Uterus (tissue), 4 donors: ENCODE measurements around the gene RASGRP1. TPM values are rescaled to one million over a fixed set of nuclear protein-coding genes. Genes with fewer than 3 reads are reported as not detected.

Source experiments
- DNase-seq, 2 donors: peaks; one replicate each; pipeline ENCODE4 v3.0.0-alpha.2; 2019 to 2020
- H3K27ac ChIP-seq, 2 donors: fragments of 200-600 bp; sonication (generic); 1 replicate in 1 of 2; 2 replicates in 1 of 2; pipeline ENCODE4 v1.5.1; 2016 to 2018
- H3K27me3 ChIP-seq, 2 donors: fragments of 200-600 bp; sonication (generic); one replicate each; pipeline ENCODE4 v1.5.1; 2018 to 2019; ENCODE audit warnings: control low read depth in 1 of 2
- H3K36me3 ChIP-seq, 2 donors: fragments of 200-600 bp; sonication (generic); one replicate each; pipeline ENCODE4 v1.5.1; 2019; ENCODE audit warnings: control low read depth in 1 of 2
- H3K4me1 ChIP-seq, 2 donors: fragments of 200-600 bp; sonication (generic); one replicate each; pipeline ENCODE4 v1.5.1; 2018 to 2019; ENCODE audit warnings: control low read depth in 1 of 2
- H3K4me3 ChIP-seq, 2 donors: fragments of 200-600 bp; sonication (generic); 1 replicate in 1 of 2; 2 replicates in 1 of 2; pipeline ENCODE4 v1.5.1; 2018 to 2019; ENCODE audit warnings: mild to moderate bottlenecking in 1 of 2
- H3K9me3 ChIP-seq, 2 donors: fragments of 200-600 bp; sonication (generic); one replicate each; pipeline ENCODE4 v1.5.1; 2019; ENCODE audit warnings: control low read depth in 1 of 2
- CTCF ChIP-seq, 4 experiments: fragments of 200-600 bp in 2 of 4; fragments of 450-650 bp in 2 of 4; sonication (generic) in 2 of 4; IDR thresholded peaks; one replicate each; pipeline ENCODE4 v1.5.1; 2016 to 2019; ENCODE audit warnings: antibody characterized with exemption in 4 of 4, mild to moderate bottlenecking in 2 of 4, moderate library complexity in 1 of 4
- POLR2A ChIP-seq, 2 donors: fragments of 450-650 bp; IDR thresholded peaks; one replicate each; pipeline ENCODE4 v1.6.1; 2016; ENCODE audit warnings: antibody characterized with exemption in 2 of 2, mild to moderate bottlenecking in 1 of 2, moderate library complexity in 1 of 2
- intact Hi-C: fragments of 100-400 bp; cut with DNase I; formaldehyde crosslinking; loops from one replicate; pipeline ENCODE4 v1.15.1; 2023; ENCODE audit warnings: low total_unique reads
- total RNA-seq, 4 donors: library from RNA; depleted of rRNA in 3 of 4; stranded (reverse); fragments of >200 nt in 3 of 4; gene quantifications; one replicate each; pipeline versions ENCODE4 v1.1.0 to v1.2.4, GENCODE V29; 2014 to 2023
- donor health status: DM: yes; HTN: yes; CAD: no.

RASGRP1 gene
- total RNA-seq, 4 donors from 2014 or later = under 0.01 to 0.82 (median 0.48) TPM; not detected in 1

DNA sequence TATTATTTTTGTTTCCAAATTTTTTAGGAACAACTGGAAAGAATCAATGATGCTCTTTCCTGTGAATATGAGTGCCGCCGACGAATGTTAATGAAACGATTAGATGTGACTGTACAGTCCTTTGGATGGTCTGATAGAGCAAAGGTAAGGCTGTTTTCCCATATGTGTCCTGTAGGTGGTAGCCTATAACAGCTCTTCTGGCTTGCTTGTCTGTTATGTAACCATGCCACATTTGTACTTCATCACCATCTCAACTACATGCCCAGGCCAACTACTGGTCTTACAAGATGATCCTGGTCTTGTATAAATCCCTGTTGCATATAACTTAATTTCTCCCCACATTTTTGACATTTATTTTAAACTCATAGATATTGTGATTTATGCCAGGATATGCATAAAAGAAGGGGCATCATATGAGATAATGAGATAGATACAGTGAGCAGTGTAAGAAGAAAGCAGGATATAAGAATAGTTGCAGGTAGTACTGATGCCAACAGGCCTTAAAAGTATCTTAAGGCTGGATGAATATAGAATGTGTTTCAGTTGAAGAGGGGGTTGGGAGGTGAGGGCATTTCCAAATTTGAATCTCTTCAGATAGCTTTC is 90.4 kb downstream of the RASGRP1 start:
- no peaks in the 10 kb centered on the region for H3K36me3 ChIP-seq
- no peak for DNase-seq
- H3K4me1 ChIP-seq = no peaks in the 10 kb centered on the region
- TF ChIP-seq CTCF (IDR thresholded peaks at IDR 0.05) (peak; percentile 16 to 47 (median 29)), POLR2A (IDR thresholded peaks at IDR 0.05) (no peak)
- H3K27me3 ChIP-seq = no peaks in the 10 kb centered on the region
- intact Hi-C loops = no loop called here
- no peak overlapping the region for H3K27ac ChIP-seq
- no peaks in the 10 kb centered on the region for H3K9me3 ChIP-seq
- no peak overlapping the region for H3K4me3 ChIP-seq

DNA sequence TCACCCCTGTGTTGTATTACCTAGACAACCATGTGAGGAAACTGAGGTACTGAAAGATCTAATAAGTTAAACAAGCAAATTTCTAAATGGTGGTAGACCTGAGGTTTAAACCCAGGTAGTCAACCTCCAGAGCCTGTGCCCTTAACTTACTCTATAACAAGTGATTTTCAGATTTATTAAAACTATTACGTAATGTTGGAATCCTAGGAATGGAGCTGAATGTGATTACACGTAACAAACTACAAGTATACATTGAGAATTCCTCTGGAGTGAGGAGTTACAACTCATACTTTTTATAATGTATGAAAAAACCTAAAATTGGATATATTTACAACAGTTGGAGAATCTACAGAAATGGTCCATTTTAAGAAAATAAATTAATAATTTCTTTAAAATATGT is 92.6 kb downstream of the RASGRP1 start:
- H3K9me3 ChIP-seq = no peaks in the 10 kb centered on the region
- DNase-seq = no peak
- H3K27ac ChIP-seq = no peak overlapping the region
- H3K27me3 ChIP-seq = no peaks in the 10 kb centered on the region
- H3K4me1 ChIP-seq = no peaks in the 10 kb centered on the region
- no peaks in the 10 kb centered on the region for H3K36me3 ChIP-seq
- H3K4me3 ChIP-seq = no peak overlapping the region
- TF ChIP-seq POLR2A (IDR thresholded peaks at IDR 0.05) (no peak), CTCF (IDR thresholded peaks at IDR 0.05) (no peak)
- intact Hi-C loops = no loop called here

- Histone ChIP-seq H3K4me3 (no peak overlapping the region), H3K4me1 (no peaks in the 10 kb centered on the region), H3K36me3 (no peaks in the 10 kb centered on the region), H3K27me3 (no peaks in the 10 kb centered on the region), H3K27ac (no peak overlapping the region), H3K9me3 (no peaks in the 10 kb centered on the region)
- TF ChIP-seq CTCF (IDR thresholded peaks at IDR 0.05) = no peak
- TF ChIP-seq POLR2A (IDR thresholded peaks at IDR 0.05) = no peak
- no peak for DNase-seq
- intact Hi-C loops = no loop called here
These were observed 93.8 kb downstream of the RASGRP1 start for GRCh38 chr15:38470816-38471215.

DNA sequence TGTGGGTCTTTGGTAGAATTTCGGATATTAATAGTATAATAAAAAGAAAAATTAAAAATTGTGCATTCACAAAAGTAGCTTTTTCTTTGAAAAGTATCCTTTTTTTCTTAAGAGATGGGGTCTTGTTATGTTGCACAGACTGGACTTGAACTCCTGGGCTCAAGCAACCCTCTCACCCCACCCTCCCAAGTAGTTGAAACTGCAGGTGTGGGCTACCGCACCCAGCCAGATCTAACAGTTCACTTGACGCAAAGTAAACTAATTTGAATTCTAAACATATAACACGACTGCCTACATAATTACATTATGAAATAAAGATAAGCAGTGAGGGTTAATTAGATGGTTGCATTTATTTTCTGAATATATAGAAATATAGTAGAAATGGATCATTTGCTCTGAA is 99.9 kb downstream of the RASGRP1 start:
- H3K4me1 ChIP-seq = no peaks in the 10 kb centered on the region
- no peak for DNase-seq
- H3K36me3 ChIP-seq = no peaks in the 10 kb centered on the region
- no peak for TF ChIP-seq CTCF (IDR thresholded peaks at IDR 0.05)
- TF ChIP-seq POLR2A (IDR thresholded peaks at IDR 0.05) = no peak
- H3K27me3 ChIP-seq = no peaks in the 10 kb centered on the region
- no peak overlapping the region for H3K27ac ChIP-seq
- intact Hi-C loops = no loop called here
- no peaks in the 10 kb centered on the region for H3K9me3 ChIP-seq
- no peak overlapping the region for H3K4me3 ChIP-seq

GRCh38 chr15:38463893-38464292 is 100.7 kb downstream of the RASGRP1 start:
- H3K9me3 ChIP-seq = no peaks in the 10 kb centered on the region
- no peak overlapping the region for H3K4me3 ChIP-seq
- intact Hi-C loops = no loop called here
- no peaks in the 10 kb centered on the region for H3K4me1 ChIP-seq
- no peaks in the 10 kb centered on the region for H3K27me3 ChIP-seq
- H3K27ac ChIP-seq = no peak overlapping the region
- no peaks in the 10 kb centered on the region for H3K36me3 ChIP-seq
- TF ChIP-seq CTCF (IDR thresholded peaks at IDR 0.05) (no peak), POLR2A (IDR thresholded peaks at IDR 0.05) (no peak)
- DNase-seq = no peak
